HG03442 (cell line): ENCODE data around the gene CASTOR1.
A peak's percentile ranks its signal among the peaks of the same experiment; 100 is the strongest.

Source experiments
- ATAC-seq: cut with Tn5 transposase; IDR thresholded peaks from one replicate; pipeline ENCODE4 v1.9.1; 2021; ENCODE audit warnings: mild to moderate bottlenecking, moderate library complexity; ENCODE audit not compliant: unreplicated experiment

The CASTOR1 gene

GRCh38 chr22:30266445-30267381, 22.6 kb downstream of the CASTOR1 start, which contains the start of gene OSM:
OSM (minus strand) TSS chr22:30266851; CDS start chr22:30266799, 52 bp downstream.
- ATAC-seq, result no peak

GRCh38 chr22:30265823-30266444, 23.4 kb downstream of the CASTOR1 start:
- peak; percentile 49 for ATAC-seq

GRCh38 chr22:30265131-30265720, 24.1 kb downstream of the CASTOR1 start:
- ATAC-seq, result no peak

- ATAC-seq, result no peak
These were observed 25.4 kb downstream of the CASTOR1 start for GRCh38 chr22:30263883-30264282.

- ATAC-seq, result no peak
These were observed 26.2 kb downstream of the CASTOR1 start for GRCh38 chr22:30262917-30263741.

GRCh38 chr22:30262112-30262511, 27.2 kb downstream of the CASTOR1 start:
- ATAC-seq, result no peak

- no peak for ATAC-seq
These were observed 28.2 kb downstream of the CASTOR1 start for GRCh38 chr22:30261134-30261533.

- ATAC-seq, result no peak
These were observed 28.6 kb downstream of the CASTOR1 start for GRCh38 chr22:30260682-30261081.

GRCh38 chr22:30260276-30260675, 29.0 kb downstream of the CASTOR1 start:
- no peak for ATAC-seq

- no peak for ATAC-seq
These were observed 35.0 kb downstream of the CASTOR1 start for GRCh38 chr22:30254314-30254713.

GRCh38 chr22:30253205-30253852, 36.0 kb downstream of the CASTOR1 start:
- no peak for ATAC-seq

GRCh38 chr22:30252411-30253204, 36.7 kb downstream of the CASTOR1 start:
- ATAC-seq, result no peak

GRCh38 chr22:30251711-30252110, 37.6 kb downstream of the CASTOR1 start:
- no peak for ATAC-seq

GRCh38 chr22:30250661-30251267, 38.5 kb downstream of the CASTOR1 start:
- no peak for ATAC-seq

GRCh38 chr22:30250039-30250565, 39.2 kb downstream of the CASTOR1 start:
- ATAC-seq, result no peak

GRCh38 chr22:30249049-30250038, 40.0 kb downstream of the CASTOR1 start:
- no peak for ATAC-seq

- ATAC-seq, result no peak
These were observed 40.8 kb downstream of the CASTOR1 start for GRCh38 chr22:30248484-30248883.

GRCh38 chr22:30247974-30248373, 41.3 kb downstream of the CASTOR1 start:
- ATAC-seq, result no peak
